NCI-H1105 treated with DMSO at 0.1 percent for 48 hours (cell line): ENCODE results near the gene RANBP1.

ENCODE experiments used
- DNase-seq: peaks from one replicate; lab custom pipeline; 2025; lab: John Stamatoyannopoulos, UW

RANBP1 gene

GRCh38 chr22:20108757-20109230 is 7.1 kb upstream of the RANBP1 start:
- no peak for DNase-seq

- DNase-seq: no peak
These were observed 6.2 kb upstream of the RANBP1 start for GRCh38 chr22:20109411-20110358.

GRCh38 chr22:20110359-20110985 is 5.4 kb upstream of the RANBP1 start:
- no peak for DNase-seq

DNA sequence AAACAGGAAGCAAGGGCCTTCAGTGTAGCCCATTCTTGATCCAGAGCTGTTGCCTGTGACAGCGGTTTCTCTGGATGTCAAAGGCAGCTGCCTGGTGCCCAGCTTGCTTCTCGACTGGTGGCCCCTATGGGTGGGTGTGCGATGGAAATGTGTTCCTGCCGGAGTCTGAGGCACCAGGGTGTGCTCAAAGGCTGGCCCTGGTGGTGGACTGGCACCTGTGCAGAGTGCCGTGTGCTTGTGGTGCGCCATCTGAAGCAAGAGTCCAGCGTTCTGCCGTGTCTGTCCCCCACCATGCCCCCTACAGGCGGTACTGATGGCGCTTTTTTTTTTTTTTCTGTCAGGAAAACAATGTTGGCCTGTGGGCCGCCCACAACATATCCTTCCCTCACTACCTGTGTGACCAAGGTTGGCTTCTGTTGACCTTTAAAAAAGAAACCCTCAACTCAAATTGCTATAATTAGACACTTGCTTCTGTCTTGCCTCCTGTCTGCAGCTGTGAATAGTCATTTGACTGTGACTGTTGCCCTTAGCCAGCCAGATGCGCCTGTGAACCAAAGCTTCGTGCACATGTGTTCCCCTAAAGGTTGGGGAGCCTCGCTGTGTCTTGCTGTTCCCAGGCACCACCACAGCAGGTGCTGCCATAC is 4.7 kb upstream of the RANBP1 start:
- DNase-seq: peak; percentile 26

- DNase-seq: no peak
These were observed 3.9 kb upstream of the RANBP1 start for GRCh38 chr22:20111689-20112622.

GRCh38 chr22:20112623-20113511 is 3.0 kb upstream of the RANBP1 start:
- no peak for DNase-seq

DNA sequence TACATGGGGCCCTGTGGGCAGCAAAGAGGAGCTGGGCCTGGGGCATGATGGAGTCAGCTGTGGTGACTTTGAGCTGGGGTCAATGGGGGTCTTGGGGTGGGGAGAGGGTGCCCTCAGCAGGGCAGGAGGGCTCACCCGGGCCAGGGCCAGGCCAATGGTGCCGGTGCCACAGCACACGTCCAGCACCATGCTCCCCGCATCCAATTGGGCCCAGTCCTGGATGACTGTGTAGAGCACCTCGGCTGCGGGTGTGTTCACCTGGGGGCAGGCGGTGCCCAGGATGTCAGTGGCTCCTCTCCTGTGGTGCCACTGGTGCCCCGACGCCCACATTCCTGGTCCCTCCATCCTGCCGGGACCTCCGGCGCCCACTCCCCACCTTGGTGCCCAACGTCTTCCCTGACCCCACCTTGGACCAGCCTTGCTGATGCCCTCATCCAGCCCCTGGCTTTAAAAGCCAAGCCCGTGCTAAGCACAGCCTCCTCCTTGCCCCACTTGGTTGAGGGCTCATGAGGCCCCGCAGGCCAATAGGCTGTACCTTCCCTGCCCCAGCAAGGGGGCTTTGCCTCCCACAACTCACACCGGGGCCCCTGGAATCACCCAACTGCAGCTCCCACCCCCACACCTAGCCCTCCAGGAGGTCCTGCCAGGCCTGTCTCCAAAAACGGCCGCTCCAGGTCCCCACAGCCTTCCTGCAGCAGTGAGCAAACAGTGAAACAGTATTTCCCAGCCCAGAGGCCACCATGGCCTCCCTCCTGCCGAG is 2.2 kb upstream of the RANBP1 start:
- no peak for DNase-seq

- DNase-seq: no peak
These were observed 1.1 kb upstream of the RANBP1 start for GRCh38 chr22:20114506-20115475.

DNA sequence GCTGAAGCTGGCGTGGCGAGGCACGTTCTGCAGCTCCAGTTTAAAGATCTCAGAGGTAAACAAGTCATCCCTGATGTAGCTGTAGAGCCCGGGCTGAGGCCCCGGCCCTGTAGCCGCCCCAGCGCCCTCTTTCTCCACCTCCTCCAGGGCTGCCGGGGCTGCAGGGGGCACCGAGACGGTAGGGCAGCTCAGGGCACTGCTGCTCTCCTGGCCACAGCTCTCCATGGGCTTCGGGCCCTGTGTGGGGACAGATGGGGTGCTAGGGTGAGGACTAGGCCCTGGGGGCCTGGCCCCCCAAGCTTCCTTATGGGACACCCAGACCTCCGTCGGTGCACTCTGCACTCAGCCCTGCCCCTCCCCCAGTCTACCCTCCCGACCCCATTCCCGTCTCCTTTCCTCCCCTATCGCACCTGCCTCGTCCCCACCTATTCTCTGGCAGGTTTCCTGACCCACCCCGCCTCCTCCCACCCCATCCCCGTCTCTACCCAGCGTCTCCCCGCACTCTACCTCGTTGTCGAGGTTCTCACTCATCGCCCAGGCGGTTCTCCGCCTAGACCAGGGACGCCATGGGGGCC is 559 bp downstream of the RANBP1 start:
- DNase-seq: no peak

GRCh38 chr22:20116951-20117632 is 1.2 kb downstream of the RANBP1 start, which contains the start of gene TRMT2A:
Gene TRMT2A (minus strand): TSS chr22:20117226. CDS start chr22:20116906, 320 bp downstream.
- DNase-seq: peak; percentile 92

DNA sequence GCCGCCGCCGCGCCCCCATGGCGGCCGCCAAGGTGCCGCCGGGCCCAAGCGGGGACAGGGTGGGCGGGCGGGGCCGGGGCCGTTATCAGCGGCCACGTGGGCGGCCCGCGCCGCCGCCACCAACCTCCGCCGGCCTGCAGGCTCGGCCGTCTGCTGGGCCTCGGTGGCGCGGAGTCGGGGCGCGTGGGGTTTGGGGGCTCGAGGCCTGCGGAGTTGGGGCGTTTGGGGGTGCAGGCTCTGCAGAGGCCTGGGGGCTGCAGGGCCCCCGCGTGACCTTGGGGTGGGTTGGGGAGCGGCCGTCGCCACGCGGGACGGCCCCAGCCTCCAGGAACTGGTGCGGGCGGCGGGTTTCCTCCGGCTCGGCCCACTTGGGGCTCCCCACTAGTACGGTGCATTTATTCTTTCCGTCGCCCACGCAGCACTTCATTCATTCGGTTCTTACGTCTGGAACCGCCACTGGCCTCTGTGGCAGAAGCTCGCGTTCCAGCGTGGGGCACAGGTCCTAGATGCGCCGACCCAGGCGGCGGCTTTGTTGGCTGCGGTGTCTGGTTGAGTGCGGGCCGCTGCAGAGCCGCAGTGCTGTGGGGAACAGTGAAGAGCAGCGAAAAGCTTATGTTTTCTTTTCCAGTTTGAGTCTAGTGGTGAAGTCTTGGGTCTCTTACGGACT is 1.9 kb downstream of the RANBP1 start:
- DNase-seq: no peak

DNA sequence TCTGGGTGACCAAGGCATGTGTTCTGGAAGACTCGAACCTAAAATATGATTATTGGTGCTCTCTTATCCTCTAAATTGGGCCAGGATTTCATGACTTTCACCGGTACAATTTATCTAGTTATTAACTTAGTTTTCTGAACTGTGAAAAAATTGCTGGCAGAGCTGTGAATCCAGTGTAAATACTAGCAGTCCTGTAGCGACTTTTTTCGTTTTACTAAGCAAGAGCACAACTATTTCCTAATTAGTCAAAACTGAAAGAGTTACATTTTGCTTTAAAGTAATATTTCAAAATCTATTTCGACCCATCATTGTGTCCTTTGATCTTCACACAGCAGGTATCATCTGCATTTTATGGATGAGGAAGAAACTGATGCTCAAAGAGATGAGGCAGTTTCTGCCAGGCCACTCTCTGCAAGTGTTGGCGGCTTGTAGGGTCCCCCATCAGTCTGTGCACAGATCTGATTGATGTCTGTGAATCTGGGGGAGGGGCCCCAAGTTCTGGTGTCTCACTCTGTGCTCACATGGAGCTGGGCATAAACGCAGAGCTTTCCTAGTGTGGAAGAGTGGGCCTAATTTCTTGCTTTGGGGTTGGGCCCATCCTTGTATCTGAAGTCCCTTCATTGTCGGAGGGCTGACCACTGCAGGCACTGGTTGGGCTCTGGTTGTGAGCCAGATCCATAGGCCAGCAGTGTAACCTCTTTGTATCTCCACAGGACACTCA is 2.6 kb downstream of the RANBP1 start:
- no peak for DNase-seq

DNA sequence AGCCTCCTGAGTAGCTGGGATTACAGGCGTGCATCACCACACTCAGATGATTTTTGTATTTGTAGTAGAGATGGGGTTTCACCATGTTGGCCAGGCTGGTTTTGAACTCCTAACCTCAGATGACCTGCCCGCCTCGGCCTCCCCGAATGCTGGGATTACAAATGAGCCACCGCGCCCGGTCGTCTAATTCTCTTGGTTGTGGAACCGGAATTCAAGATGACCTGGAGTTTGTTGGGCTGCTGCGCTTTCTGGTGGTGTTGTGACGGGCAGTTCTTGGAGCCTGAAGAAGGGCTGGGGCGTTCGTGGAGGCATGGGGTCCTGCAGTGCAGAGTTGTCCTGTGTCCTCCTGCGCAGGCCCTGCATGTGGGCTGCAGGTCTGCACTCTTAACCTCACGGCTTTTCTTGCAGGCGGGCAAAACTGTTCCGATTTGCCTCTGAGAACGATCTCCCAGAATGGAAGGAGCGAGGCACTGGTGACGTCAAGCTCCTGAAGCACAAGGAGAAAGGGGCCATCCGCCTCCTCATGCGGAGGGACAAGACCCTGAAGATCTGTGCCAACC is 6.0 kb downstream of the RANBP1 start:
- no peak for DNase-seq

- no peak for DNase-seq
These were observed 7.6 kb downstream of the RANBP1 start for GRCh38 chr22:20123366-20124082.

GRCh38 chr22:20124083-20124787 is 8.3 kb downstream of the RANBP1 start:
- DNase-seq: no peak
